Thyroid gland (tissue), 4 donors: ENCODE results near the gene SLC10A7. TPM values are rescaled to one million over a fixed set of nuclear protein-coding genes. Genes with fewer than 3 reads are reported as not detected.

Experiments
- DNase-seq, 2 donors: peaks; one replicate each; pipeline ENCODE4 v3.0.0-alpha.2; 2019
- H3K27ac ChIP-seq, 3 donors: fragments of 200-600 bp; sonication (generic); 1 replicate in 2 of 3; 2 replicates in 1 of 3; pipeline ENCODE4 v1.5.1; 2016 to 2019; ENCODE audit warnings: mild to moderate bottlenecking in 1 of 3, moderate library complexity in 1 of 3
- H3K27me3 ChIP-seq: fragments of 200-600 bp; sonication (generic); one replicate; pipeline ENCODE4 v1.5.1; 2019
- H3K36me3 ChIP-seq, 2 donors: fragments of 200-600 bp; sonication (generic); one replicate each; pipeline ENCODE4 v1.5.1; 2016 to 2019
- H3K4me1 ChIP-seq, 2 donors: fragments of 200-600 bp; sonication (generic); one replicate each; pipeline ENCODE4 v1.5.1; 2017 to 2019
- H3K4me3 ChIP-seq, 3 donors: fragments of 200-600 bp; sonication (generic); replicated peaks in 1 of 3; 1 replicate in 2 of 3; 2 replicates in 1 of 3; pipeline ENCODE4 v1.5.1; 2016; ENCODE audit warnings: mild to moderate bottlenecking in 1 of 3
- H3K9me3 ChIP-seq: fragments of 200-600 bp; sonication (generic); one replicate; pipeline ENCODE4 v1.5.1; 2017
- POLR2A ChIP-seq, 2 donors: fragments of 450-650 bp; IDR thresholded peaks; one replicate each; pipeline ENCODE4 v1.6.1; 2017; ENCODE audit warnings: antibody characterized with exemption in 2 of 2, mild to moderate bottlenecking in 2 of 2, moderate library complexity in 1 of 2
- WGBS, 2 donors: methylation state at CpG; one replicate each; pipeline ENCODE4 v1.1.5; 2017; 5-methylcytosine and 5-hydroxymethylcytosine counted together
- intact Hi-C: fragments of 100-400 bp; cut with DNase I; formaldehyde crosslinking; loops from one replicate; pipeline ENCODE4 v1.15.1; 2023
- microRNA-seq: library from miRNA; unstranded; fragments of <30 nt; microRNA quantifications from one replicate; pipeline ENCODE4, GENCODE V29; 2016
- small RNA-seq: library from RNA; depleted of rRNA; stranded (forward); fragments of <200 nt; gene quantifications from one replicate; pipeline ENCODE3, GENCODE V24; 2016
- total RNA-seq, 4 donors: library from RNA; depleted of rRNA; stranded (reverse); fragments of >200 nt; gene quantifications; one replicate each; pipeline ENCODE4 v1.2.3, GENCODE V29; 2016
- TF ChIP-seq, protein P1 (sequence below), 6 experiments: fragments of 200-600 bp in 3 of 6; fragments of 450-650 bp in 3 of 6; sonication (generic) in 3 of 6; IDR thresholded peaks; one replicate each; pipeline ENCODE4 v1.5.1; 2016 to 2019; ENCODE audit warnings: antibody characterized with exemption in 6 of 6, mild to moderate bottlenecking in 2 of 6, inconsistent platforms in 1 of 6, moderate library complexity in 1 of 6

SLC10A7 gene
- total RNA-seq, 4 donors from 2014 or later, result 16.7 to 29.9 (median 23.1) TPM

DNA sequence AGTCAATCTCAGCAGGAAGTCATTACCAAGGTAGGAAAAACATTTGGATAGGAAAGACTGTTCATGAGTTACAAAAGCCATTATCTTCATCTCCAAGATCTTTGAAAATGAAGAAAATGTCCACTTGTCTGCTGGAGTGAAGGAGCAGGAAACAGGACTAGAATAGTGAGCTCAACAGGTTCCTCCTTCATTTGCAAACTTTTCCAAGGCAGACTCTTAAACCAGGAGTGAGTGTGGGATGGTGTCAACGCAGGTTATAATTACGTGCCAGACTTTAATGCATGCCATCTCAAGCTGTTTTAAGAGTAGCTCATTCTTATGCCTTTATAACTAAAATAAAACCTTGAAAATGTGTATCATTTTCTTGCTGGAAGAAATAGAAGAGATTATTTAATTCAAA lies 310.9 kb downstream of the SLC10A7 start:
- Histone ChIP-seq H3K27ac (no peak overlapping the region), H3K4me3 (no peak overlapping the region), H3K4me1 (no peaks in the 10 kb centered on the region), H3K36me3 (no peaks in the 10 kb centered on the region), H3K9me3 (no peaks in the 10 kb centered on the region), H3K27me3 (no peaks in the 10 kb centered on the region)
- TF ChIP-seq, protein P1, sequence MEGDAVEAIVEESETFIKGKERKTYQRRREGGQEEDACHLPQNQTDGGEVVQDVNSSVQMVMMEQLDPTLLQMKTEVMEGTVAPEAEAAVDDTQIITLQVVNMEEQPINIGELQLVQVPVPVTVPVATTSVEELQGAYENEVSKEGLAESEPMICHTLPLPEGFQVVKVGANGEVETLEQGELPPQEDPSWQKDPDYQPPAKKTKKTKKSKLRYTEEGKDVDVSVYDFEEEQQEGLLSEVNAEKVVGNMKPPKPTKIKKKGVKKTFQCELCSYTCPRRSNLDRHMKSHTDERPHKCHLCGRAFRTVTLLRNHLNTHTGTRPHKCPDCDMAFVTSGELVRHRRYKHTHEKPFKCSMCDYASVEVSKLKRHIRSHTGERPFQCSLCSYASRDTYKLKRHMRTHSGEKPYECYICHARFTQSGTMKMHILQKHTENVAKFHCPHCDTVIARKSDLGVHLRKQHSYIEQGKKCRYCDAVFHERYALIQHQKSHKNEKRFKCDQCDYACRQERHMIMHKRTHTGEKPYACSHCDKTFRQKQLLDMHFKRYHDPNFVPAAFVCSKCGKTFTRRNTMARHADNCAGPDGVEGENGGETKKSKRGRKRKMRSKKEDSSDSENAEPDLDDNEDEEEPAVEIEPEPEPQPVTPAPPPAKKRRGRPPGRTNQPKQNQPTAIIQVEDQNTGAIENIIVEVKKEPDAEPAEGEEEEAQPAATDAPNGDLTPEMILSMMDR (IDR thresholded peaks at IDR 0.05), result no peak
- TF ChIP-seq POLR2A (IDR thresholded peaks at IDR 0.05), result no peak
- WGBS, 2 donors, result 38 to 39% methylated on average over 2 of the region's 2 CpGs
- intact Hi-C loops, result no loop called here
- no peak for DNase-seq

DNA sequence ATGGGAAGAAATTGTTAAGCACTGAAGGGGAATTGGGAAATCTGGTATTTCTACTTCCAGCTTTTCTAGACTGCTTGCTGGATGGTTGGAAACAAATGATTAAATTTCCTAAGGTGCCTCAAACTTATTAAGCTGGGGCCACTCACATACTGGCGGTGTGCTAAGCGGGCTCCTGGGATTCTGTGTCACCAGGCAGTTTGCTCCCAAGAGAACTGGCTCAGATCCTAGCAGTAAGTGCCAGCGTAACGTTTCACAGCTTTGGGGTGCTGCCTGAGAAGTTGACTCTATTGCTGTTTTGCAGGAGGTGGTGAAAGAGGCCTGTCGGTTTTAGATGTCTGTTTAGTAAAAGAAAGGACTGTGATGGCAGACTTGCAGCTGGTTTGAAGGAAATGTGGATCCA lies 314.3 kb downstream of the SLC10A7 start:
- Histone ChIP-seq H3K4me1 (no peaks in the 10 kb centered on the region), H3K27me3 (no peaks in the 10 kb centered on the region)
- intact Hi-C loops, result no loop called here

More for the DNA sequence above, 314.3 kb downstream of the SLC10A7 start:
- no peak overlapping the region for H3K27ac ChIP-seq
- no peak overlapping the region for H3K4me3 ChIP-seq
- no peaks in the 10 kb centered on the region for H3K9me3 ChIP-seq
- H3K36me3 ChIP-seq, result no peaks in the 10 kb centered on the region
- no peak for DNase-seq
- WGBS, 2 donors, result 69 to 70% methylated on average over 5 of the region's 5 CpGs
- no peak for TF ChIP-seq POLR2A (IDR thresholded peaks at IDR 0.05)
- TF ChIP-seq, protein P1 (IDR thresholded peaks at IDR 0.05), result no peak

Small RNA genes lying within 50 kb of the gene (microRNA-seq; reads per million reads assigned to microRNA genes)
- gene MIR7849, result not detected

Small RNA genes lying within 50 kb of the gene (small RNA-seq; reads per million reads assigned to genes)
- not detected for gene MIR7849

Other genes with a start within 250 kb of the SLC10A7 start
- not detected for gene POU4F2, start 117.0 kb upstream of the SLC10A7 start, total RNA-seq